ENCODE data around the gene MTMR2. TPM values are rescaled to one million over a fixed set of nuclear protein-coding genes. Genes with fewer than 3 reads are reported as not detected.
"Not testable (repeated sequence)": the region's sequence is repeated elsewhere in the genome, so short reads cannot be mapped to it uniquely, and the experiment has no call there.

Gene MTMR2
- polyA plus RNA-seq, 1 experiment: 43.3 TPM

DNA sequence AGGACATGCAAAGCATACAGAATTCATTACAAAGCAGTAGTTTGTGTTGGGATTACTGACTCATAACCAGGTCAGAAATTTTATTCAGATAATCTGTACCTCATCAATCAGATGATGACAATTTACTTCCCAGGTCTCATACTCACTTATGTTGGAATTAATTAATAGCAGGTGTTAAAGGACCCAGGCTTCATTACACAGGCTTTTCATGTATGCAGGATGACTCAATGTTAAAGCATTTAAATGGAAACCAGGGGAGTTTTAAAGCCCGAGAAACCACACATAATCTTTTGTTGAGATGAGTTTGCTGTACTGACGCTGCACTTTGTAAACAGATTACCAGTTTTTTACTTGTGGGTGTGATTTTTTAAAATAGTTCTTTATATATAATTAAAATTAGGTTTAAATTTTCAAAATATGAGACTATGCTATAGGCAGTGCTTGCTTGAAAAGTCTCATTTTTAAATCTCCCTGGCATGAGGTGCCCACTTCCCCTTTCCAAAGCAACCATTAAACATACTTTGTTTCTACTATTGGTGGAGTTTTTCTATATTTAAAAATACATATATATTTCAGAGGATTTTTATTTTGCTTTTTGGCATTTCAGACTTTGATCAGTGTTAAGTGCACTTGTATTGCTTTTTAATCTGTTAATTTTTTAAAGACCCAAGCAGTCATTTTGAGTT is 92.6 kb downstream of the MTMR2 start:
- CTCF ChIA-PET: interaction anchor here (1.1 to 3.1 kb wide), 2 partner anchors 512 to 562 kb away, joined by 3 to 13 read pairs; partner anchors contain the start of gene MAML2

DNA sequence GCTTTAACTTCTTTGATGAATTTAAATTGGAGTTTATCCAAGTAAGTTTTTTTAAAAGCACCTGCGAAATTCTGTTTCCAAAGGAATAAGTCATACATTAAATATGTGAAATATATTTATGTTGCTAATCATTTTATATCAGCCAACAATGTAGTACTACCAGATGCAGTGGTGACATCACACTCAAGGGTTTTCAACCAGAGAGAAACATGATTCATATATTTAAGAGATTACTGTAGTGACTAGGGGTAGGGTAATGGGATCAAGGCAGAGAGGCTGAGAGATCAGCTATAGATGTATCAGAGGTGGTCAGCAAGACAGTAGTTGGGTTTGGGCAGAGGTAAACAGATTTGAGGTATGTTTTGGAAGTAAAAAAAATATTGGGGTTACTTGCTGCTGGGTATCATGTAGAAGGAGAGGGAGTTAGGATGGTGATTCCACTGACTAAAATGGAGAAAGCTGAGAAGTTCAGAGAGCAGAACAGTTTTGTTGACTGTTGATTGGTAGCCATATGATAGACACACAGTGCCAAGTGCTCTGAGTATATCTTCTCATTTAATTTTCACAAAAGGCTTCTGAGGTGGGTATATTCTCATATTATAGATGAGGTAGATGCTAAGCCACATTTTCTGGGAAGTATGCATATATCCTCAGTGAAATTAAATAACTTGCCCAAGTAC is 94.2 kb downstream of the MTMR2 start:
- no peaks in the 10 kb centered on the region for H3K9me3 ChIP-seq (ENCODE audit: control insufficient read depth, insufficient read depth, low read length)
- CTCF ChIA-PET: interaction anchor here (0.7 to 1.3 kb wide), 2 partner anchors 244 to 514 kb away, joined by 3 to 7 read pairs; partner anchors contain the start of gene MAML2
- DNase-seq (ENCODE audit: low read depth, low spot score): no peak
- H3K27me3 ChIP-seq (ENCODE audit: control insufficient read depth, insufficient read depth, low read length): no peaks in the 10 kb centered on the region
- H3K27ac ChIP-seq (ENCODE audit: low read depth, low read length): no peak overlapping the region
- TF ChIP-seq CTCF (IDR thresholded peaks at IDR 0.05; ENCODE audit: low read depth, low read length): no peak
- no peak overlapping the region for H3K4me3 ChIP-seq (ENCODE audit: low read depth, low read length)
- POLR2A ChIA-PET: no interaction called here

More for the DNA sequence above, 92.6 kb downstream of the MTMR2 start:
- no peaks in the 10 kb centered on the region for H3K9me3 ChIP-seq (ENCODE audit: control insufficient read depth, insufficient read depth, low read length)
- TF ChIP-seq CTCF (IDR thresholded peaks at IDR 0.05; ENCODE audit: low read depth, low read length): no peak
- no peaks in the 10 kb centered on the region for H3K27me3 ChIP-seq (ENCODE audit: control insufficient read depth, insufficient read depth, low read length)
- no peak overlapping the region for H3K4me3 ChIP-seq (ENCODE audit: low read depth, low read length)
- POLR2A ChIA-PET: no interaction called here
- peak; percentile 85 for DNase-seq (ENCODE audit: low read depth, low spot score)
- peak overlapping the region; percentile 66 for H3K27ac ChIP-seq (ENCODE audit: low read depth, low read length)

- Histone ChIP-seq H3K9me3 (ENCODE audit: control insufficient read depth, insufficient read depth, low read length) (no peaks in the 10 kb centered on the region), H3K4me3 (ENCODE audit: low read depth, low read length) (no peak overlapping the region), H3K27ac (ENCODE audit: low read depth, low read length) (no peak overlapping the region), H3K27me3 (ENCODE audit: control insufficient read depth, insufficient read depth, low read length) (no peaks in the 10 kb centered on the region)
- POLR2A ChIA-PET: interaction anchor here (1.2 kb wide), 1 partner anchor 38 kb away, joined by 3 read pairs; the partner anchor contains the start of genes CEP57 and FAM76B
- no peak for DNase-seq (ENCODE audit: low read depth, low spot score)
- TF ChIP-seq CTCF (IDR thresholded peaks at IDR 0.05; ENCODE audit: low read depth, low read length): no peak
- CTCF ChIA-PET: interaction anchor here (0.6 to 1.7 kb wide), 4 partner anchors 8 to 566 kb away, joined by 3 to 6 read pairs (median 3); partner anchors contain the start of gene MAML2
Observed at GRCh38 chr11:95827696-95828095, 96.2 kb downstream of the MTMR2 start.

DNA sequence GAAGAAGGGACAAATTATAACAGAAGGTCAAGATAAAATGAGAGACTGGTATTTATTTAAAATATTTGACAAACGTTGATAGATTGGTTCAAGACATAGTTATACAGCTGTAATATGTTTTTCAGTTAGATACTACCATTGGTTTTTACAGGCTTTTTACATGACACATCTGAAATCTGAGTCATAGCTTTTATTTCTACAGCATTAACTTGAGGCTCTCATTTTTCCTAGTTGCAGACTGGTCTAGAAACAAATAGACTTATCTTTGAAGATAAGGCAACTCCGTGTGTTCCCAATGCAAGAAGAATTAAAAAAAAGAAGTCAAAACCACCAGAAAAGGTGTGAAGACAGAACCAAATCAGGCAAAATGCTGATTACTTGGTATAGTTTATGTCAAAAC is 102.3 kb downstream of the MTMR2 start:
- ChIA-PET POLR2A (no interaction called here), CTCF (interaction anchor here (0.7 to 0.9 kb wide), 2 partner anchors 18 to 521 kb away, joined by 3 read pairs; partner anchors contain the start of gene MAML2)
- H3K27me3 ChIP-seq (ENCODE audit: control insufficient read depth, insufficient read depth, low read length): no peaks in the 10 kb centered on the region
- no peaks in the 10 kb centered on the region for H3K9me3 ChIP-seq (ENCODE audit: control insufficient read depth, insufficient read depth, low read length)
- DNase-seq (ENCODE audit: low read depth, low spot score): no peak
- H3K4me3 ChIP-seq (ENCODE audit: low read depth, low read length): no peak overlapping the region
- H3K27ac ChIP-seq (ENCODE audit: low read depth, low read length): no peak overlapping the region
- TF ChIP-seq CTCF (IDR thresholded peaks at IDR 0.05; ENCODE audit: low read depth, low read length): no peak

DNA sequence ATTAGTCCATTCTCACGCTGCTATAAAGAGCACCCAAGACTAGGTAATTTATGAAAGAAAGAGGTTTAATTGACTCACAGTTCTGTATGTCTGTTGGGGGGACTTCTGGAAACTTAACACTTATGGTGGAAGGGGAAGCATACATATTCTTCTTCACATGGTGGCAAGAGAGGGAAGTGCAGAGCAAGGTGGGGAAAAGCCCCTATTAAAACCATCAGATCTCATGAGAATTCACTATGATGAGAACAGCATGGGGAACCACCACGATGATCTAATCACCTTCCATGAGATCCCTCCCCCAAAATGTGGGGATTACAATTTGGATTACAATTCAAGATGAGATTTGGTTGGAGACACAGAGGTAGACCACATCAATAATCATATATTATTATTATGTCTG is 107.9 kb downstream of the MTMR2 start:
- no peaks in the 10 kb centered on the region for H3K27me3 ChIP-seq (ENCODE audit: control insufficient read depth, insufficient read depth, low read length)
- no peak overlapping the region for H3K4me3 ChIP-seq (ENCODE audit: low read depth, low read length)
- no peak for DNase-seq (ENCODE audit: low read depth, low spot score)
- ChIA-PET CTCF (no interaction called here), POLR2A (no interaction called here)
- H3K9me3 ChIP-seq (ENCODE audit: control insufficient read depth, insufficient read depth, low read length): no peaks in the 10 kb centered on the region
- no peak for TF ChIP-seq CTCF (IDR thresholded peaks at IDR 0.05; ENCODE audit: low read depth, low read length)
- no peak overlapping the region for H3K27ac ChIP-seq (ENCODE audit: low read depth, low read length)

GRCh38 chr11:95811052-95811451 is 112.9 kb downstream of the MTMR2 start:
- H3K27me3 ChIP-seq (ENCODE audit: control insufficient read depth, insufficient read depth, low read length); CTCF ChIA-PET; H3K9me3 ChIP-seq (ENCODE audit: control insufficient read depth, insufficient read depth, low read length); DNase-seq (ENCODE audit: low read depth, low spot score); H3K4me3 ChIP-seq (ENCODE audit: low read depth, low read length); POLR2A ChIA-PET; H3K27ac ChIP-seq (ENCODE audit: low read depth, low read length): not testable (repeated sequence)

GRCh38 chr11:95806464-95806863 is 117.4 kb downstream of the MTMR2 start:
- DNase-seq (ENCODE audit: low read depth, low spot score); H3K9me3 ChIP-seq (ENCODE audit: control insufficient read depth, insufficient read depth, low read length); H3K4me3 ChIP-seq (ENCODE audit: low read depth, low read length); POLR2A ChIA-PET; H3K27ac ChIP-seq (ENCODE audit: low read depth, low read length); H3K27me3 ChIP-seq (ENCODE audit: control insufficient read depth, insufficient read depth, low read length); CTCF ChIA-PET: not testable (repeated sequence)

Data from AG04450 (cell line).